Loucy (cell line): Measurements from ENCODE around the gene TTBK1.

ENCODE experiments used
- H2AFZ ChIP-seq: fragments of 200-600 bp; sonication (generic); 2 replicates; pipeline ENCODE4 v1.6.0; 2016; ENCODE audit warnings: antibody characterized with exemption, mild to moderate bottlenecking, low read length, moderate library complexity
- H3F3A ChIP-seq: fragments of 200-600 bp; 2 replicates; pipeline ENCODE4 v1.6.0; 2016; ENCODE audit warnings: antibody characterized with exemption, low read depth, mild to moderate bottlenecking
- H3K27me3 ChIP-seq: fragments of 200-600 bp; sonication (generic); 2 replicates; pipeline ENCODE4 v1.6.1; 2014; ENCODE audit warnings: low read length, mild to moderate bottlenecking; ENCODE audit not compliant: insufficient read depth, poor library complexity, severe bottlenecking
- H3K36me3 ChIP-seq: fragments of 200-600 bp; sonication (generic); 2 replicates; pipeline ENCODE4 v1.6.1; 2016; ENCODE audit warnings: low read length; ENCODE audit not compliant: insufficient read depth
- H3K4me1 ChIP-seq: fragments of 200-600 bp; sonication (generic); 2 replicates; pipeline ENCODE4 v1.5.1; 2014; ENCODE audit warnings: low read length, mild to moderate bottlenecking; ENCODE audit not compliant: insufficient read depth, poor library complexity, severe bottlenecking
- H3K4me2 ChIP-seq: fragments of 200-600 bp; sonication (generic); 2 replicates; pipeline ENCODE4 v1.6.0; 2014; ENCODE audit warnings: antibody characterized with exemption, low read length, low read depth, mild to moderate bottlenecking; ENCODE audit not compliant: poor library complexity, severe bottlenecking
- H3K4me3 ChIP-seq: fragments of 200-600 bp; sonication (generic); 2 replicates; pipeline ENCODE4 v1.5.1; 2014; ENCODE audit warnings: low read length, mild to moderate bottlenecking, mixed read lengths; ENCODE audit not compliant: poor library complexity, severe bottlenecking
- H3K79me2 ChIP-seq: fragments of 200-600 bp; sonication (generic); 2 replicates; pipeline ENCODE4 v1.6.1; 2014; ENCODE audit warnings: low read length; ENCODE audit not compliant: insufficient read depth
- H3K9ac ChIP-seq: fragments of 200-600 bp; sonication (generic); 2 replicates; pipeline ENCODE4 v1.6.0; 2014; ENCODE audit warnings: mild to moderate bottlenecking, low read depth, low read length, moderate library complexity; ENCODE audit not compliant: poor library complexity, severe bottlenecking
- H3K9me2 ChIP-seq: fragments of 200-600 bp; sonication (generic); replicated peaks from 2 replicates; pipeline ENCODE4 v1.6.1; 2016; ENCODE audit warnings: low read depth, low read length, mixed read lengths
- H3K9me3 ChIP-seq: fragments of 200-600 bp; sonication (generic); 2 replicates; pipeline ENCODE4 v1.6.1; 2014; ENCODE audit warnings: mild to moderate bottlenecking, antibody characterized with exemption, low read length, low read depth; ENCODE audit not compliant: insufficient read depth
- H4K20me1 ChIP-seq: fragments of 200-600 bp; sonication (generic); 2 replicates; pipeline ENCODE4 v1.6.0; 2014; ENCODE audit warnings: antibody characterized with exemption, low read length, mild to moderate bottlenecking; ENCODE audit not compliant: insufficient read depth, poor library complexity, severe bottlenecking
- EZH2phosphoT487 ChIP-seq: fragments of 200-600 bp; IDR thresholded peaks from 2 replicates; pipeline ENCODE4 v1.6.1; 2018; ENCODE audit warnings: antibody characterized with exemption, mild to moderate bottlenecking, moderate library complexity, borderline replicate concordance
- TF ChIP-seq, protein P1 (sequence below): fragments of 200-600 bp; sonication (generic); conservative IDR thresholded peaks from 2 replicates; pipeline ENCODE4 v1.5.1; 2014; ENCODE audit warnings: mild to moderate bottlenecking, antibody characterized with exemption, low read length

The TTBK1 gene

DNA sequence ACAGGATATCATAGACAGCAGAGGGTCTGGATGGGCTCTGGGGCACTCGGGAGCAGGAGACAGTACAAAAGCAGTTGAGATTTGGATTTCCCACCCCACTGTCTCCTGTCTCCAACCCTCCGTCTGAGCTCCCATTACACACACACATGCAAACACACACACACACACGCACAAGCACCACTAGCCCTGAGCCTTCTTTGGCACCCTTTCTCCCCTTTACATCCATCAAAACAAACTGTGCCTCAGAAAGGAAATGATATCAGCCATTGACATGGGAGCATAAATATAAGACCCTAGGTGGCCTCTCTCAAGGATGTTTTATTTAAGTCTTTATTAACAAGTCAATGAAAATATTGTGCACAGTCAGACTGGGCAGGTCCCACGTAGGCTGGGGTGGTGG is 17.5 kb downstream of the TTBK1 start:
- Histone ChIP-seq H3K9ac (no peak overlapping the region), H3K36me3 (no peaks in the 10 kb centered on the region), H3K9me3 (no peaks in the 10 kb centered on the region), H3K27me3 (no peaks in the 10 kb centered on the region), H3K9me2 (no peaks in the 10 kb centered on the region), H3K4me3 (no peak overlapping the region), H3K79me2 (no peaks in the 10 kb centered on the region), H3K4me1 (no peaks in the 10 kb centered on the region), H2AFZ (no peak overlapping the region), H4K20me1 (no peaks in the 10 kb centered on the region), H3F3A (no peaks in the 10 kb centered on the region), H3K4me2 (no peak overlapping the region)
- TF ChIP-seq, protein P1, sequence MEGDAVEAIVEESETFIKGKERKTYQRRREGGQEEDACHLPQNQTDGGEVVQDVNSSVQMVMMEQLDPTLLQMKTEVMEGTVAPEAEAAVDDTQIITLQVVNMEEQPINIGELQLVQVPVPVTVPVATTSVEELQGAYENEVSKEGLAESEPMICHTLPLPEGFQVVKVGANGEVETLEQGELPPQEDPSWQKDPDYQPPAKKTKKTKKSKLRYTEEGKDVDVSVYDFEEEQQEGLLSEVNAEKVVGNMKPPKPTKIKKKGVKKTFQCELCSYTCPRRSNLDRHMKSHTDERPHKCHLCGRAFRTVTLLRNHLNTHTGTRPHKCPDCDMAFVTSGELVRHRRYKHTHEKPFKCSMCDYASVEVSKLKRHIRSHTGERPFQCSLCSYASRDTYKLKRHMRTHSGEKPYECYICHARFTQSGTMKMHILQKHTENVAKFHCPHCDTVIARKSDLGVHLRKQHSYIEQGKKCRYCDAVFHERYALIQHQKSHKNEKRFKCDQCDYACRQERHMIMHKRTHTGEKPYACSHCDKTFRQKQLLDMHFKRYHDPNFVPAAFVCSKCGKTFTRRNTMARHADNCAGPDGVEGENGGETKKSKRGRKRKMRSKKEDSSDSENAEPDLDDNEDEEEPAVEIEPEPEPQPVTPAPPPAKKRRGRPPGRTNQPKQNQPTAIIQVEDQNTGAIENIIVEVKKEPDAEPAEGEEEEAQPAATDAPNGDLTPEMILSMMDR = no peak
- no peak for TF ChIP-seq EZH2phosphoT487

DNA sequence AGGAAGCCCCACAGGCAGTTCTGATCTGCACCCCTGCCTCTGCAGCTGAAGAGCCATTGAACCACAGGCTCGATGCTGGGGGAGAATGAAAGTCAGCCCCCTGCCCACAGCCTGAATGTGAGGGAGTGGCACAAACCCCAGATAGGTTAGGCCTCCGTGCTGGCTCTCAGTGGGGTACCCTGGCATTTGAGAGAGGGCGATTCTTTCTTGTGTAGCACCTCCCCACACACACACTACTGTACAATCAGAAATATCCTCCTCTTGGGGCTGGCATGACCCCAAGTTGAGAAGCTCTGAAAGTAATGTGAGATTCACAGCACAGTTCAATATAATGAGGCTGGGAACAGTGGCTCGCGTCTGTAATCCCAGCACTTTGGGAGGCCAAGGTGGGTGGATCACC is 17.9 kb downstream of the TTBK1 start:
- H3K27me3 ChIP-seq = no peaks in the 10 kb centered on the region
- TF ChIP-seq, protein P1 = no peak
- no peak for TF ChIP-seq EZH2phosphoT487
- no peak overlapping the region for H3K9ac ChIP-seq
- no peaks in the 10 kb centered on the region for H4K20me1 ChIP-seq
- H3F3A ChIP-seq = no peaks in the 10 kb centered on the region
- no peak overlapping the region for H3K4me2 ChIP-seq
- H3K79me2 ChIP-seq = no peaks in the 10 kb centered on the region
- no peaks in the 10 kb centered on the region for H3K36me3 ChIP-seq
- no peak overlapping the region for H2AFZ ChIP-seq
- H3K9me2 ChIP-seq = no peaks in the 10 kb centered on the region
- H3K4me1 ChIP-seq = no peaks in the 10 kb centered on the region
- no peaks in the 10 kb centered on the region for H3K9me3 ChIP-seq
- no peak overlapping the region for H3K4me3 ChIP-seq

DNA sequence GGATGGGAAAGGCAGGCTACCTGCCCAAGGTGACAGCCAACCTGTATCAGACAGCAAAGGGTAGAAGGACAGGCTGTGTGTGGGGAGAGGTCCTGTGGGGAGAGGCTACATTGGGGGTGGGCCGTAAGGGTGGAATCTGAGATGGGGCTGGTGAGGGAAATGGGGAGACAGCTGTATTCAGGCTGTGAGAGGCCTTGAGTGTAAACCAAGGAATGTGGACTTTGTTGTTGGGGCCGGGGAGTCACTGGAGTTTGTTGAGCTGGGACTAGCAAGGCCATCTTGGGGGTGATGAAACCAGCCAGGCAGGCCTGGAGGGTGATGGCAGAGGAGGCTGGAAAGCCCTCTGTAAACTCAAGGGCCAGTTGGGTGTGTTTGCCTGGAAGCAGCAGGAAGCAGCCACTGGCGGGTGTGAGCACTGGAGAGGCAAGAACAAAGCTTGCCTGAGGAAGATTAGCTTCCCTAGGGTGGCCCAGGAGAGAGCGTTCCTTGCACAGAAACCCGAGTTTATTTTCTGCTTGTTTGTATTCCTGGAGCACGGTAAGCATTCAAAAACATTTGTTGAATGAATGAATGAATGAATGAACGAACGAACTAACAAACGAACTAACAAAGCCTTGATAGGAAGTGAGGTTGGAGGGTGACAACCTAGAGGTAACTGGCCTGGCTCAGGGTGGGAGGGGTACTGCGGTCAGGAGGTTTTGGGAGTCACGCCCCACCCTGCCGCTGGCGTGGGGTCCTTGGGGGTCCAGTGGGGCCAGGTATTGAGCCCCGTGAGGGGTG is 18.9 kb downstream of the TTBK1 start:
- Histone ChIP-seq H2AFZ (no peak overlapping the region), H3K9me3 (no peaks in the 10 kb centered on the region), H3K9ac (no peak overlapping the region), H3K9me2 (no peaks in the 10 kb centered on the region), H3K79me2 (no peaks in the 10 kb centered on the region), H3K4me2 (no peak overlapping the region), H3K4me3 (no peak overlapping the region), H3K36me3 (no peaks in the 10 kb centered on the region), H3K4me1 (no peaks in the 10 kb centered on the region), H3K27me3 (no peaks in the 10 kb centered on the region), H4K20me1 (no peaks in the 10 kb centered on the region), H3F3A (no peaks in the 10 kb centered on the region)
- TF ChIP-seq EZH2phosphoT487 = no peak
- TF ChIP-seq, protein P1 = no peak
